ENCODE measurements around the gene P2RY8. TPM values are rescaled to one million over a fixed set of nuclear protein-coding genes. Genes with fewer than 3 reads are reported as not detected.
"Not testable (repeated sequence)": the region's sequence is repeated elsewhere in the genome, so short reads cannot be mapped to it uniquely, and the experiment has no call there.

P2RY8 gene
- total RNA-seq, 1 experiment from 2014 or later, result 0.37 TPM

GRCh38 chrX:1558761-1559468, 21.9 kb upstream of the P2RY8 start:
- H3K9me3 Mint-ChIP-seq, result peaks cover 12% of the 10 kb centered on the region
- no peak overlapping the region for H3K4me3 Mint-ChIP-seq
- ChIA-PET POLR2A (no interaction called here), CTCF (no interaction called here)
- DNase-seq (ENCODE audit: low spot score) (no peak), ATAC-seq (no peak)
- 0 out of 2 replicates have a peak, but pooled peaks cover 2% of the 10 kb centered on the region for H3K36me3 Mint-ChIP-seq
- no peak overlapping the region for H3K27ac Mint-ChIP-seq
- peaks cover 4% of the 10 kb centered on the region; the same call in 1 of the 2 replicates for H3K27me3 Mint-ChIP-seq (ENCODE audit: low read depth)
- no peaks in the 10 kb centered on the region for H3K4me1 Mint-ChIP-seq
- TF ChIP-seq KAT7 (CRISPR knock-in tag; IDR thresholded peaks at IDR 0.05; ENCODE audit: borderline replicate concordance) (no peak), RELA (CRISPR knock-in tag; IDR thresholded peaks at IDR 0.05; ENCODE audit: borderline replicate concordance) (no peak), MAX (CRISPR knock-in tag; IDR thresholded peaks at IDR 0.05) (no peak), ZNF512 (CRISPR knock-in tag; IDR thresholded peaks at IDR 0.05; ENCODE audit: borderline replicate concordance) (no peak), ZNF263 (CRISPR knock-in tag; IDR thresholded peaks at IDR 0.05; ENCODE audit: low read depth) (no peak), MXD4 (CRISPR knock-in tag; IDR thresholded peaks at IDR 0.05; ENCODE audit: borderline replicate concordance) (no peak), ZBTB21 (CRISPR knock-in tag; IDR thresholded peaks at IDR 0.05; ENCODE audit: borderline replicate concordance) (no peak)

GRCh38 chrX:1557442-1557841, 20.5 kb upstream of the P2RY8 start:
- H3K36me3 Mint-ChIP-seq; POLR2A ChIA-PET; H3K4me3 Mint-ChIP-seq; CTCF ChIA-PET; H3K27ac Mint-ChIP-seq; DNase-seq (ENCODE audit: low spot score); H3K27me3 Mint-ChIP-seq (ENCODE audit: low read depth); H3K4me1 Mint-ChIP-seq; ATAC-seq: not testable (repeated sequence)
- H3K9me3 Mint-ChIP-seq, result peaks cover 11% of the 10 kb centered on the region

- ChIA-PET CTCF (no interaction called here), POLR2A (no interaction called here)
- Mint-ChIP-seq H3K4me3 (no peak overlapping the region), H3K36me3 (0 out of 2 replicates have a peak, but pooled peaks cover 2% of the 10 kb centered on the region), H3K27me3 (ENCODE audit: low read depth) (peaks cover 6% of the 10 kb centered on the region; the same call in 1 of the 2 replicates), H3K4me1 (no peaks in the 10 kb centered on the region), H3K9me3 (peaks cover 11% of the 10 kb centered on the region), H3K27ac (no peak overlapping the region)
- no peak for ATAC-seq
- no peak for DNase-seq (ENCODE audit: low spot score)
- TF ChIP-seq GTF2I (CRISPR knock-in tag; conservative IDR thresholded peaks at IDR 0.05) (peak; percentile 93), ZMAT4 (CRISPR knock-in tag; IDR thresholded peaks at IDR 0.05) (no peak)
These were observed 18.4 kb upstream of the P2RY8 start for GRCh38 chrX:1555370-1555769.

- ChIA-PET POLR2A (no interaction called here), CTCF (no interaction called here)
- Mint-ChIP-seq H3K27me3 (ENCODE audit: low read depth) (peaks cover 6% of the 10 kb centered on the region; the same call in 1 of the 2 replicates), H3K4me3 (no peak overlapping the region), H3K4me1 (no peaks in the 10 kb centered on the region), H3K9me3 (peaks cover 11% of the 10 kb centered on the region), H3K36me3 (0 out of 2 replicates have a peak, but pooled peaks cover 2% of the 10 kb centered on the region), H3K27ac (peak overlapping the region; percentile 41; the same call in 1 of the 2 replicates)
- DNase-seq (ENCODE audit: low spot score), result no peak
- ATAC-seq, result no peak
- TF ChIP-seq ZNF671 (CRISPR knock-in tag; IDR thresholded peaks at IDR 0.05) (no peak), ATF6 (CRISPR knock-in tag; IDR thresholded peaks at IDR 0.05) (no peak), ZNF263 (CRISPR knock-in tag; IDR thresholded peaks at IDR 0.05; ENCODE audit: low read depth) (no peak), FOXJ3 (CRISPR knock-in tag; IDR thresholded peaks at IDR 0.05; ENCODE audit: borderline replicate concordance) (no peak), E2F5 (CRISPR knock-in tag; IDR thresholded peaks at IDR 0.05) (no peak), NR3C1 (CRISPR knock-in tag; conservative IDR thresholded peaks at IDR 0.05; ENCODE audit: low read depth) (no peak), ZMAT4 (CRISPR knock-in tag; IDR thresholded peaks at IDR 0.05) (no peak), SOX15 (CRISPR knock-in tag; IDR thresholded peaks at IDR 0.05) (no peak), GTF2I (CRISPR knock-in tag; conservative IDR thresholded peaks at IDR 0.05) (no peak), HMGXB4 (CRISPR knock-in tag; IDR thresholded peaks at IDR 0.05) (no peak), MAX (CRISPR knock-in tag; IDR thresholded peaks at IDR 0.05) (no peak), NR1H2 (CRISPR knock-in tag; IDR thresholded peaks at IDR 0.05) (no peak)
These were observed 17.7 kb upstream of the P2RY8 start for GRCh38 chrX:1554469-1555210.
